NT2/D1 (cell line): Measurements from ENCODE around the gene LRFN2.

Experiments
- YY1 ChIP-seq: IDR thresholded peaks from 2 replicates; pipeline ENCODE4 v1.6.1; 2011; ENCODE audit not compliant: insufficient read length, insufficient read depth
- ZNF274 ChIP-seq: IDR thresholded peaks from 2 replicates; pipeline ENCODE4 v1.6.1; 2011; ENCODE audit warnings: mild to moderate bottlenecking, low read depth, low read length

DNA sequence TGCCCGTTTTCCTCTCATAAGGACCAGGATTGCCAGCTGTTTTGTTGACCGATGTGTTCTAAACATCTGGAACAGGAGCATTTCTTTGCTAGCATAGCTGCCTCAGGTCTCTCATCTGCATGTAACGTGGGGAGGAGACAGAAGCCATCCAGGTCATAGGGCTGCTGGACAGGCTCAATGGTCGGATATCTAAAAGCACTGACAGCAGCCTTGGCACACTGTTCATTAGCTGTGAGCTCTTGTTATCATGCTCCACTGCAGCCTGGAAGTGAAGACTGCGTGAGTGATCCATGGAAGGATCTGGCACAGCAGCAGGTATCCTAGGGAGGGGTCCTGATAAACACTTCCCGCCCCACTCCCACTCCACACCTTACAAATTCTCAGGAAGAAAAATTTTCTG is 175.3 kb downstream of the LRFN2 start:
- TF ChIP-seq YY1 (no peak), ZNF274 (no peak)
